IMR-90 (cell line): ENCODE measurements around the gene PAX5. TPM values are rescaled to one million over a fixed set of nuclear protein-coding genes. Genes with fewer than 3 reads are reported as not detected.

ENCODE experiments used
- ATAC-seq: fragments of 200-7000 bp; cut with Tn5 transposase; 2 replicates; pipeline ENCODE4 v1.9.1; 2020; ENCODE audit warnings: low read depth, mild to moderate bottlenecking, moderate library complexity
- BruUV-seq: library from RNA; stranded (reverse); fragments of 400-500 nt; replicated peaks from 2 replicates; lab custom pipeline; 2021; lab: Mats Ljungman, UMichigan
- CTCF ChIA-PET: fragments of 300-600 bp; formaldehyde crosslinking; extraction: SDS; loops from one replicate; lab custom pipeline; 2021; ENCODE audit warnings: antibody characterized with exemption; lab: Yijun Ruan, JAX
- POLR2A ChIA-PET: fragments of 300-600 bp; sonication (Branson Sonifier 250); formaldehyde crosslinking; loops from one replicate; lab custom pipeline; 2022; ENCODE audit warnings: antibody characterized with exemption; ENCODE audit not compliant: unreplicated experiment; lab: Charles Lee
- DNase-seq: peaks from one replicate; pipeline ENCODE4 v3.0.0; 2013
- H2AFZ ChIP-seq: replicated peaks from 2 replicates; pipeline ENCODE3; 2013; ENCODE audit warnings: low read length, mild to moderate bottlenecking; ENCODE audit not compliant: poor library complexity
- H2AK5ac ChIP-seq: 2 replicates; pipeline ENCODE4 v1.6.1; 2013; ENCODE audit warnings: low read depth, low read length, inconsistent platforms
- H2AK9ac ChIP-seq: replicated peaks from 2 replicates; pipeline ENCODE3; 2013; ENCODE audit warnings: mild to moderate bottlenecking, low read depth, low read length, moderate library complexity; ENCODE audit not compliant: poor library complexity
- H2BK120ac ChIP-seq: 2 replicates; pipeline ENCODE4 v1.6.1; 2013; ENCODE audit warnings: low read depth, low read length, inconsistent platforms
- H2BK15ac ChIP-seq: 3 replicates; pipeline ENCODE4 v1.6.1; 2013; ENCODE audit warnings: low read depth, low read length, inconsistent platforms
- H2BK20ac ChIP-seq: 2 replicates; pipeline ENCODE4 v1.6.1; 2013; ENCODE audit warnings: low read depth, mild to moderate bottlenecking, inconsistent platforms, low read length, moderate library complexity
- H2BK5ac ChIP-seq: 2 replicates; pipeline ENCODE4 v1.6.1; 2013; ENCODE audit warnings: mild to moderate bottlenecking, low read depth, low read length, inconsistent platforms; ENCODE audit not compliant: poor library complexity, severe bottlenecking
- H3K14ac ChIP-seq: replicated peaks from 2 replicates; pipeline ENCODE4 v1.6.1; 2013; ENCODE audit warnings: low read depth, low read length, inconsistent platforms
- H3K18ac ChIP-seq: 2 replicates; pipeline ENCODE4 v1.6.1; 2013; ENCODE audit warnings: low read depth, low read length, control low read depth
- H3K23ac ChIP-seq: 2 replicates; pipeline ENCODE4 v1.6.1; 2013; ENCODE audit warnings: low read depth, low read length, inconsistent platforms
- H3K27ac ChIP-seq: 2 replicates; pipeline ENCODE4 v1.5.1; 2013; ENCODE audit warnings: mild to moderate bottlenecking, control low read depth, low read length; ENCODE audit not compliant: insufficient read depth
- H3K27me3 ChIP-seq: 2 replicates; pipeline ENCODE4 v1.6.1; 2013; ENCODE audit warnings: low read length; ENCODE audit not compliant: control insufficient read depth, insufficient read depth
- H3K36me3 ChIP-seq: 2 replicates; pipeline ENCODE4 v1.6.1; 2013; ENCODE audit warnings: low read length, mixed read lengths; ENCODE audit not compliant: control insufficient read depth, insufficient read depth
- H3K4ac ChIP-seq: 2 replicates; pipeline ENCODE4 v1.6.1; 2013; ENCODE audit warnings: low read depth, low read length, inconsistent platforms
- H3K4me1 ChIP-seq: 2 replicates; pipeline ENCODE4 v1.6.1; 2013; ENCODE audit warnings: low read length, mixed read lengths; ENCODE audit not compliant: control insufficient read depth, insufficient read depth
- H3K4me2 ChIP-seq: 2 replicates; pipeline ENCODE4 v1.6.1; 2013; ENCODE audit warnings: low read depth, mild to moderate bottlenecking, control low read depth, low read length, moderate library complexity
- H3K4me3 ChIP-seq: 2 replicates; pipeline ENCODE4 v1.5.1; 2013; ENCODE audit warnings: low read depth, mild to moderate bottlenecking, control low read depth, low read length, moderate library complexity; ENCODE audit not compliant: insufficient read depth
- H3K56ac ChIP-seq: 2 replicates; pipeline ENCODE4 v1.6.1; 2013; ENCODE audit warnings: low read length, inconsistent platforms; ENCODE audit not compliant: insufficient read depth; ENCODE audit errors: extremely low read depth
- H3K79me1 ChIP-seq, 2 experiments: 2 replicates each; pipeline ENCODE4 v1.6.1; 2013; ENCODE audit warnings: low read length in 2 of 2, inconsistent platforms in 1 of 2, low read depth in 1 of 2
- H3K9ac ChIP-seq: 2 replicates; pipeline ENCODE4 v1.6.1; 2013; ENCODE audit warnings: low read depth, low read length, control low read depth
- H3K9me1 ChIP-seq: 2 replicates; pipeline ENCODE4 v1.6.1; 2013; ENCODE audit warnings: low read length, inconsistent platforms; ENCODE audit not compliant: insufficient read depth
- H3K9me3 ChIP-seq: 2 replicates; pipeline ENCODE4 v1.6.1; 2013; ENCODE audit warnings: low read length; ENCODE audit not compliant: control insufficient read depth, insufficient read depth
- H4K20me1 ChIP-seq: 2 replicates; pipeline ENCODE4 v1.6.1; 2013; ENCODE audit warnings: low read length, inconsistent platforms; ENCODE audit not compliant: insufficient read depth
- H4K5ac ChIP-seq: 2 replicates; pipeline ENCODE4 v1.6.1; 2013; ENCODE audit warnings: mild to moderate bottlenecking, low read depth, low read length, control low read depth
- H4K8ac ChIP-seq, 2 experiments: 2 replicates each; pipeline ENCODE4 v1.6.1; 2013; ENCODE audit warnings: low read depth in 2 of 2, low read length in 2 of 2, control low read depth in 1 of 2, inconsistent platforms in 1 of 2
- H4K91ac ChIP-seq: 2 replicates; pipeline ENCODE4 v1.6.1; 2013; ENCODE audit warnings: low read depth, low read length, inconsistent platforms; ENCODE audit not compliant: insufficient read depth
- CEBPB ChIP-seq: IDR thresholded peaks from 2 replicates; pipeline ENCODE4 v1.6.1; 2012; ENCODE audit warnings: low read depth, low read length, improper control_type of control experiment
- FOS ChIP-seq: fragments of 150-350 bp; IDR thresholded peaks from 2 replicates; pipeline ENCODE4 v1.6.1; 2016; ENCODE audit warnings: low read depth, low read length
- MAFK ChIP-seq: IDR thresholded peaks from 2 replicates; pipeline ENCODE4 v1.6.1; 2012; ENCODE audit warnings: low read depth, low read length, improper control_type of control experiment
- NFE2L2 ChIP-seq: fragments of 150-350 bp; IDR thresholded peaks from 2 replicates; pipeline ENCODE4 v1.6.1; 2016; ENCODE audit warnings: low read depth, mild to moderate bottlenecking, low read length
- RAD21 ChIP-seq: IDR thresholded peaks from 2 replicates; pipeline ENCODE4 v1.6.1; 2012; ENCODE audit warnings: low read length, improper control_type of control experiment
- RFX5 ChIP-seq: IDR thresholded peaks from 2 replicates; pipeline ENCODE4 v1.8.0; 2012; ENCODE audit warnings: low read depth, mild to moderate bottlenecking, low read length, moderate library complexity
- SMC3 ChIP-seq: fragments of 150-350 bp; IDR thresholded peaks from 2 replicates; pipeline ENCODE4 v1.6.1; 2016; ENCODE audit warnings: low read depth, mild to moderate bottlenecking, antibody characterized with exemption, low read length, moderate library complexity
- WGBS, 2 experiments: methylation state at CpG; one replicate each; pipeline versions ENCODE4 v1.1.5 to v1.1.7; 2013; ENCODE audit warnings: missing lambda C conversion rate in 2 of 2; ENCODE audit not compliant: insufficient read length in 1 of 2; ENCODE audit errors: extremely low coverage in 2 of 2; 5-methylcytosine and 5-hydroxymethylcytosine counted together
- dilution Hi-C: fragments of 300-500 bp; cut with HindIII; formaldehyde crosslinking; loops from one replicate; pipeline ENCODE4 v1.14.3; 2018; ENCODE audit warnings: low sequenced_read_pairs; ENCODE audit not compliant: unreplicated experiment
- in situ Hi-C: fragments of 300-500 bp; cut with MboI; formaldehyde crosslinking; loops from 3 replicates; pipeline ENCODE4 v1.14.3; 2019; ENCODE audit warnings: low sequenced_read_pairs, inconsistent platforms, mixed read lengths
- intact Hi-C: fragments of 100-400 bp; cut with micrococcal nuclease; formaldehyde crosslinking; loops from 2 replicates; pipeline ENCODE4 v1.10.0; 2022
- polyA plus RNA-seq, 3 experiments: library from polyadenylated mRNA; depleted of rRNA; stranded (reverse); fragments of >200 nt; gene quantifications; 2 replicates each; pipeline ENCODE4 v1.2.3, GENCODE V29; 2012; ENCODE audit warnings: low replicate concordance in 1 of 3
- total RNA-seq: library from RNA; depleted of rRNA; stranded (reverse); fragments of >200 nt; gene quantifications from 2 replicates; pipeline ENCODE4 v1.2.3, GENCODE V29; 2012
- TF ChIP-seq, protein P1 (sequence below): fragments of 150-350 bp; IDR thresholded peaks from 2 replicates; pipeline ENCODE4 v1.6.1; 2017; ENCODE audit warnings: mild to moderate bottlenecking, antibody characterized with exemption, low read length, low read depth
- TF ChIP-seq, protein P2 (sequence below): conservative IDR thresholded peaks from 2 replicates; pipeline ENCODE4 v1.5.1; 2012; ENCODE audit warnings: mild to moderate bottlenecking, low read depth, low read length, improper control_type of control experiment

Gene PAX5
- total and polyA plus RNA-seq, 2 of the 4 experiments (the other 2 are of a cell fraction): not detected

DNA sequence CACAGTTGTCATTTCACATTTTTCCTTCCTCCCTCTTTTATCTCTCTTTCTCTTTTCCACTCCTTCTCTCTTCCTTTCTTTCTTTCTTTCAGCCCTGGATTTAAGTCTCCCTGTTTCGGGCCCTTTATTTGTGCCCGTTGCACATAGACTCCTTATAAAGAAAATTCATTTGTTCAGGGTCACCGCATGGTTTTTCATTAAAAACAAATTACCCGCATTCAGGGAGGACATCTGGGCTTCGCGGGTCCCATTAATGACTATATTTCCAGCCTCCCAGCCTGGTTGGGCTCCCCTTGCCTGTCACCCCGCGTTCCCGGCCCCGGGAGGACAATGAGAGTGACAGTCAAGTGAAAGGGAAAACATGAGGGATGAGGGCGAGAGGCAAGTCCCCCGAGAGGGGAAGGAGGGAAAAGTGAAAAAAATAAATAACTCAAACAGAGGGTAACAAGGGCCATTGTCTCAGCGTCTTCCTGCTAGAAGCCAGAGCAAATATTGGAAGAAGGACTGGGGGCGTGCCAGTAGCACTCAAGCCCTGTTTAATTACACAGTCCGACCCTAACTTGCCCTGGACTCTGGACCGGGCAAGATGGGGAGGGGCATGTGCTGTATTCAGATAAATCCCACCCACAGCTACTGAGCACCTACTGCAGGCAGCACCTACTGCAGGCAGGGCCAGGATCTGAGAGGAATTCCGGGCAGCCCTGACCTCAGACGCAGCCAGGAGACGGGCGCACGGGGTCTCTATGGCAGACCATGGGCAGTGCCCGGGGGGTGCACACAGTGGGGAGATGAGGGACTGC, 166.2 kb downstream of the PAX5 start:
- Histone ChIP-seq H2BK20ac (no peak overlapping the region), H3K9ac (no peak overlapping the region), H2AK9ac (no peak overlapping the region), H4K91ac (no peak overlapping the region), H4K20me1 (no peaks in the 10 kb centered on the region; the same call in none of the 2 replicates), H2BK15ac (no peak overlapping the region), H2BK120ac (no peak overlapping the region), H3K4ac (no peak overlapping the region), H3K23ac (no peak overlapping the region), H3K9me1 (no peaks in the 10 kb centered on the region), H3K27me3 (peaks cover 58% of the 10 kb centered on the region), H3K18ac (no peak overlapping the region), H2BK5ac (no peak overlapping the region), H3K36me3 (no peaks in the 10 kb centered on the region), H3K14ac (no peak overlapping the region), H3K4me2 (no peak overlapping the region), H2AK5ac (no peak overlapping the region), H3K4me1 (no peaks in the 10 kb centered on the region), H2AFZ (no peak overlapping the region), H3K4me3 (no peak overlapping the region), H4K5ac (no peak overlapping the region), H4K8ac (no peak overlapping the region), H3K56ac (no peak overlapping the region), H3K27ac (no peak overlapping the region), H3K79me1 (no peaks in the 10 kb centered on the region), H3K9me3 (no peaks in the 10 kb centered on the region)
- in situ Hi-C loops: loop anchor here (25.0 kb wide), 1 partner anchor 394 kb away; no protein-coding TSS in a partner anchor
- dilution Hi-C loops: no loop called here
- CTCF ChIA-PET: no interaction called here
- TF ChIP-seq, protein P1, sequence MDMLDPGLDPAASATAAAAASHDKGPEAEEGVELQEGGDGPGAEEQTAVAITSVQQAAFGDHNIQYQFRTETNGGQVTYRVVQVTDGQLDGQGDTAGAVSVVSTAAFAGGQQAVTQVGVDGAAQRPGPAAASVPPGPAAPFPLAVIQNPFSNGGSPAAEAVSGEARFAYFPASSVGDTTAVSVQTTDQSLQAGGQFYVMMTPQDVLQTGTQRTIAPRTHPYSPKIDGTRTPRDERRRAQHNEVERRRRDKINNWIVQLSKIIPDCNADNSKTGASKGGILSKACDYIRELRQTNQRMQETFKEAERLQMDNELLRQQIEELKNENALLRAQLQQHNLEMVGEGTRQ: no peak
- TF ChIP-seq, protein P2, sequence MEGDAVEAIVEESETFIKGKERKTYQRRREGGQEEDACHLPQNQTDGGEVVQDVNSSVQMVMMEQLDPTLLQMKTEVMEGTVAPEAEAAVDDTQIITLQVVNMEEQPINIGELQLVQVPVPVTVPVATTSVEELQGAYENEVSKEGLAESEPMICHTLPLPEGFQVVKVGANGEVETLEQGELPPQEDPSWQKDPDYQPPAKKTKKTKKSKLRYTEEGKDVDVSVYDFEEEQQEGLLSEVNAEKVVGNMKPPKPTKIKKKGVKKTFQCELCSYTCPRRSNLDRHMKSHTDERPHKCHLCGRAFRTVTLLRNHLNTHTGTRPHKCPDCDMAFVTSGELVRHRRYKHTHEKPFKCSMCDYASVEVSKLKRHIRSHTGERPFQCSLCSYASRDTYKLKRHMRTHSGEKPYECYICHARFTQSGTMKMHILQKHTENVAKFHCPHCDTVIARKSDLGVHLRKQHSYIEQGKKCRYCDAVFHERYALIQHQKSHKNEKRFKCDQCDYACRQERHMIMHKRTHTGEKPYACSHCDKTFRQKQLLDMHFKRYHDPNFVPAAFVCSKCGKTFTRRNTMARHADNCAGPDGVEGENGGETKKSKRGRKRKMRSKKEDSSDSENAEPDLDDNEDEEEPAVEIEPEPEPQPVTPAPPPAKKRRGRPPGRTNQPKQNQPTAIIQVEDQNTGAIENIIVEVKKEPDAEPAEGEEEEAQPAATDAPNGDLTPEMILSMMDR: no peak
- no peak for TF ChIP-seq MAFK
- no peak for TF ChIP-seq FOS
- no peak for TF ChIP-seq SMC3
- no peak for TF ChIP-seq RAD21
- TF ChIP-seq CEBPB: no peak
- no peak for TF ChIP-seq RFX5
- no peak for TF ChIP-seq NFE2L2
- 55% methylated on average over 15 of the region's 22 CpGs; no CpG with 5 or more reads in 1 of the 2 experiments for WGBS, 2 experiments
- ATAC-seq (no peak), DNase-seq (no peak)
- intact Hi-C loops: no loop called here
- POLR2A ChIA-PET: no interaction called here
- no TSS peak for BruUV-seq
